ENCODE measurements around the gene PPP4R3A.
"Not testable (repeated sequence)": the region's sequence is repeated elsewhere in the genome, so short reads cannot be mapped to it uniquely, and the experiment has no call there.

The PPP4R3A gene

GRCh38 chr14:91501951-91502930, 7.9 kb downstream of the PPP4R3A start:
- DNase-seq = no peak

GRCh38 chr14:91501348-91501747, 8.8 kb downstream of the PPP4R3A start:
- no peak for DNase-seq

- no peak for DNase-seq
Measured at GRCh38 chr14:91496790-91497189, 13.3 kb downstream of the PPP4R3A start.

DNA sequence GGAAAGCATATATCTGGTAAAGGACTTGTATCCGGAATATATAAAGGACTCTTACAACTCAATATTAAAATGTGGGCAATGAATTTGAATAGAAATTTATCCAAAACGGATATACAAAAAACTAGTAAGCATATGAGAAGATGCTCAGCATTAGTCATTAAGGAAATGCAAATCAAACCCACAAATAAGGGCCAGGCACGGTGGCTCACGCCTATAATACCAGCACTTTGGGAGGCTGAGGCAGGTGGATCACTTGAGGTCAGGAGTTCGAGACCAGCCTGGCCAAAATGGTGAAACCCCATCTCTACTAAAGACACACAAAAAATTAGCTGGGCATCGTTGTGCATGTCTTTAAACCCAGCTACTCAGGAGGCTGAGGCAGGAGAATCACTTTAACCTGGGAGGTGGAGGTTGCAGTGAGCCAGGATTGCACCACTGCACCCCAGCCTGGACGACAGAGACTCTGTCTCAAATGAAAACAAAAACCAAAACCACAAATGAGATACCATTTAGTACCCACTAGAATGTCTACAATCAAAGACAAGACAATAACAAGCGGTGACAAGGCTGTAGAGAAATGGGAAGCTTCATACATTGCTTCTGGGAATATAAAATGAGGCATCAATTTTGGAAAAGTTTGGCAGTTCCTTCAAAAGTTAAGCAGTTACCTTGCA, 15.6 kb downstream of the PPP4R3A start:
- DNase-seq = not testable (repeated sequence)

DNA sequence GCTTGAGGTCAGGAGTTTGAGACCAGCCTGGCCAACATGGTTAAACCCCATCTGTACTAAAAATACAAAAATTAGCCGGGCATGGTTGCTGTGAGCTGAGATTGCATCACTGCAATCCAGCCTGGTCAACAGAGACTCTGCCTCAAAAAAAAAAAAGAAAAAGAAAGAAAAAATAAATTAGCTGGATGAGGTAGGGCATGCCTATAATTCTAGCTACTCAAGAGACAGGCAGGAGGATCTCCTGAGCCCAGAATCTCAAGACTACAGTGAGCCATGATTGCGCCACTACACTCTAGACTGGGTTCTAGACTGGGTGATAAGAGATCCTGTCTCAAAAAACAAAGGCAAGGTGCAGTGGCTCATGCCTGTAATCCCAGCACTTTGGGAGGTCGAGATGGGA, 16.9 kb downstream of the PPP4R3A start:
- DNase-seq = no peak

DNA sequence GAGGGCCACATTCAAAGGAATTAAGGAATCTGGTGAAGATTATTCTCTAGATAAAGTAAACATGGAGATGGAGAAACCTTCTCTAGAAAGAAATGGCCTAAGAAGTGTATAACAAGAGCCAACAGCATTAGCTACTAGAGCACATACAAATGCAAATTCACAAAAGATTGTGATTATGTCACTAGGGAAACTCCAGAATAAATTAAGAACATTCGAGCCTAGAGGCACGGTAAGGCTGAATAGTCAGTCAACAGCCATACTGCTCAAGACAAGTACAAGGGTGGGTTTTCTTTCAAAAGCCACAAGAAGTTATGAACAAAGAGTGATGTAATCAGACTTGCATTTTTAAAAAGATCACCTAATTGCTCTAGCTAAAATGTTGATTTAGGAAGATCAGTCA, 25.4 kb downstream of the PPP4R3A start:
- DNase-seq = no peak

- DNase-seq = no peak
Measured at GRCh38 chr14:91484186-91484585, 25.9 kb downstream of the PPP4R3A start.

- DNase-seq = no peak
Measured at GRCh38 chr14:91482263-91483013, 27.7 kb downstream of the PPP4R3A start.

DNA sequence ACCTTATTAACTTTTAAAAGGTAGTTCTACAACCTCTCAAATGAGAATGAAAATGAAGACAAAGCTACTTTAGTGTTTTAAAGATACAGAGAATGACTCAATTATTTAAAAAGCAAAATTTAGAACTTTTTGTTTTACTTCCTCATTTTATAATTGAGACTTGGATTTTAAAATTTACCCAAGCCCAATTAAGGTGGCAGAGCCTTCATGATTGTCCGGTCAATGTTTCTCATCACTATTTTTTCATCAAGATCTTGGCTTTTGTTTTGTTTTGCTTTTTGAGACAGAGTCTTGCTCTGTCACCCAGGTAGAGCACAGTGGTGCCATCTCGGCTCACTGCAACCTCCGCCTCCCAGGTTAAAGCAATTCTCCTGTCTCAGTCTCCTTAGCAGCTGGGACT, 32.7 kb downstream of the PPP4R3A start:
- no peak for DNase-seq

- no peak for DNase-seq
Measured at GRCh38 chr14:91473046-91473445, 37.1 kb downstream of the PPP4R3A start.

DNA sequence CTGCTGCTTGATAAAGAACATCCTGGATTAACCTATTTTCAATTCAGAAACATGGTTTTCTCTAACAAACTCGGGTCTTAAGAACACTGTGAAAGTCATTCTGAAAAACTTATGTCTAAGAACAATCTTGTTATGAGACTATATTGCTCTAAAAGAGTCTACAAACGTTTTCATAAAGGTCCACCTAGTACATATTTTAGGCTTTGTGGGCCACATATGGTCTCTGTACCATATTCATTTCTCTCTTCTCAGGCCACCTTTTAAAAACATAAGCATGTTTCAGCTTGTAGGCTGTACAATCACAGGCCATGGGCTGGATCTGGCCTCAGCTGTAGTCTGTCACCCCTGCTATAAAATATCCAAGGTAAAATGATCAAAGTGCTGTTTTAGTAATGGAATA, 39.9 kb downstream of the PPP4R3A start:
- DNase-seq = no peak

DNA sequence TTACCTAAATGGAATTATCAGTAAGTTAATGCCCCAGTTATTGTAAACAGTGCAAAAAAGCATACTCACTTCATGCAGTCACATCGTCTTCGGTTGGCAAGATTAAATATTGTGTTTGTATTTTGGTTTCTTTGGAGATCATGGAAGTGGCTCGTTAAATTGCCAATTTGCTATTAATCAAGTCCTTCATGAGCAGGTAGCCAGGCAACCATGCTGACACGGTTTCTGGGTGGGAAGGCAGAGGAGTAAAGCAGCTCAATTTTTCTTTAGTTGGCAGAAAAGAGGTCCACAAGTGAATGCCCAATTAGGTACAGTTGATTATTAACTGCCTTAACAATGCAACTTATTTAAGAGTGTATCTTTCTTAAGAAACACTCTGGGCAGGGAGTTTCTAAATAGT, 43.9 kb downstream of the PPP4R3A start:
- DNase-seq = peak; percentile 98

- DNase-seq = no peak
Measured at GRCh38 chr14:91464615-91465205, 45.4 kb downstream of the PPP4R3A start.

- no peak for DNase-seq
Measured at GRCh38 chr14:91458612-91459011, 51.5 kb downstream of the PPP4R3A start.

GRCh38 chr14:91456283-91456682, 53.8 kb downstream of the PPP4R3A start:
- DNase-seq = no peak

DNA sequence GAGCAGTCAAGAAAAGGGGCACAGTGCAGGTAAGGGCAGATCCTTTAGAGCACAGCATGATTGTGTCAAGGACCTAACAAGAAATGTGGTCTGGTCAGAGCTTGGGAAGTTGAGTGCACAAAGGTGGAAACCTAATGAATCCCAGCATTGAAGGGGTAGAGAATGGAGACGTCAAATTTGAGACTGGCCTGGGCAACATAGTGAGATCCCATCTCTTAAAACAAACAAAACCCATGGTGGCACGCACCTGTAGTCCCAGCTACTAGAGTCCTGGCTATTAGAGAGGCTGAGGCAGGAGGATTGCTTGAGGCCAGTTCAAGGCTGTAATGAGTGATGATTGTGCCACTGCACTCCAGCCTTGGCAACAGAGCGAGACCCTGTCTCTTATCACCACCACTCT, 55.5 kb downstream of the PPP4R3A start:
- DNase-seq = no peak

DNA sequence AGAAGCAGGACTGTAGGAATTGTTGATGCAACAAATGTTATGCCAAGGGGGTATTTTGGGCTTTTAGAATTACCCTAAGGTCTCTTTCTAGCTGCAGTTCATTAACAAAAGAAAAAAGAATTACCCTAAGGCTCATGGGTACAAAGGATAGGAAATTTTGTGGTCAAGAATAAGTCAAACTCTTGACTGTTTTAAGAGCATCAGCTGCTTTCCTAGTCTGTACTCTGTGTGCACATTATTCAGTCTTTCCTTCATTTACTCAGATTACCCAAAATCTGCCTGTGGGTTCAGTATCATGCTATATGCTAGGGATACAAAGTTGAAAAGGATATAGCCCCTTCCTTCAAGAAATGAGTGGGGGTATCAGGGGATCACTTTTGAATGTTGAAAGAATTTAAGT, 56.0 kb downstream of the PPP4R3A start:
- no peak for DNase-seq

- DNase-seq = no peak
Measured at GRCh38 chr14:91453744-91454143, 56.4 kb downstream of the PPP4R3A start.

DNA sequence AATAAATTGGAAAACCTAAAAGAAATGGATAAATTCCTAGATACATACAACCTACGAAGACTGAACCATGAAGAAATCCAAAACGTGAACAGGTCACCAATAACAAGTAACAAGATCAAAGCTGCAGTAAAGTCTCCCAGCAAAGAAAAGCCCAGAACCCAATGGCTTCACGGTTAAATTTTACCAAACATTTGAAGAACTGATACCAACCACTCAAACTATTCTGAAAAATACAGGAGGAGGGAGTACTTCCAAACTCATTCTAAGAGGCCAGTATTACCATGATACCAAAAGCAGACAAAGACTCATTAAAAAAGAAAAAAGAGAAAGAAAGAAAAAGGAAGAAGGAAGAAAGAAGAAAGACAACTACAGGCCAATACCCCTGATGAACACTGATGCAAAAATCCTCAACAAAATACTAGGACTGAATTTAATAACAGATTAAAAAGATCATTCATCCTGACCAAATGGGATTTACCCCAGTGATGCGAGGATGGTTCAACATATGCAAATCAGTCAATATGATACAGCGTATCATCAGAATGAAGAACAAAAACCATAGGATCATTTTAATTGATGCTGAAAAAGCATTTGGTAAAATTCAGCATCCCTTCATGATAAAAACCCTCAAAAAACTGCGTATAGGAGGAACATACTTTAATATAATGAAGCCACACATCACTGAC, 65.6 kb downstream of the PPP4R3A start:
- DNase-seq = no peak

DNA sequence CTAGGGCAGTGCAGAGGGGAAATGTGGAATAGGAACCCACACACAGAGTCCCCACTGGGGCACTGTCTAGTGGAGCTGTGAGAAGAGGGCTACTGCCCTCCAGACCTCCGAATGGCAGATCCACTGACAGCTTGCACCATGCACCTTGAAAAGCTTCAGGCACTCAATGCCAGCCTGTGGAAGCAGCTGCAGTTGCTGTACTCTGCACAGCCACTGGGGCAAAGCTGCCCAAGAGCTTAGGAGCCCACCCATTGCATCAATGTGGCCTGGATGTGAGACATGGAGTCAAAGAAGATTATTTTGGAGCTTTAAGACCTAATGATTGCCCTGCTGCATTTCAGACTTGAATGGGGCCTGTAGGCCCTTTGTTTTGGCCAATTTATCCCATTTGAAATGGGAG, 70.8 kb downstream of the PPP4R3A start:
- no peak for DNase-seq

DNA sequence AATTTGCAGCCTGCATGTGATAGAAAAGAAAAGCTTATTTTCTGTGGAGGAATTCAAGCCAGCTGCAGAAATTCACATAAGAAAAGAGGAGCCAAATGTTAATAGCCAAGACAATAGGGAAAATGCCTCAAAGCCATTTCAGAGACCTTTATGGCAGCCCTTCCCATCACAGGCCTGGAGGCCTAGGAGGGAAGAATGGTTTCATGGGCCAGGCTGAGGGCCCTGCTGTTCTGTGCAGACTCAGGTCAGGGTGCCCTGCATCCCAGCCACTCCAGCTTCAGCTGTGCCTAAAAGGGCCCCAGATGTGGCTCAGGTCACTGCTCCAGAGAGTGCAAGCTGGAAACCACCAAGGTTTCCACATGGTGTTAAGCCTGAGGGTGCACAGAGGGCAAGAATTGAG, 71.3 kb downstream of the PPP4R3A start:
- DNase-seq = no peak

GRCh38 chr14:91436266-91436665, 73.8 kb downstream of the PPP4R3A start:
- DNase-seq = not testable (repeated sequence)

Data from DMS79 treated with DMSO at 0.1 percent for 48 hours (cell line).